ENCODE measurements around the gene CELF3. TPM values are rescaled to one million over a fixed set of nuclear protein-coding genes. Genes with fewer than 3 reads are reported as not detected.

CELF3 gene
- total and polyA plus RNA-seq, 2 of the 4 experiments (the other 2 are of a cell fraction), result not detected

DNA sequence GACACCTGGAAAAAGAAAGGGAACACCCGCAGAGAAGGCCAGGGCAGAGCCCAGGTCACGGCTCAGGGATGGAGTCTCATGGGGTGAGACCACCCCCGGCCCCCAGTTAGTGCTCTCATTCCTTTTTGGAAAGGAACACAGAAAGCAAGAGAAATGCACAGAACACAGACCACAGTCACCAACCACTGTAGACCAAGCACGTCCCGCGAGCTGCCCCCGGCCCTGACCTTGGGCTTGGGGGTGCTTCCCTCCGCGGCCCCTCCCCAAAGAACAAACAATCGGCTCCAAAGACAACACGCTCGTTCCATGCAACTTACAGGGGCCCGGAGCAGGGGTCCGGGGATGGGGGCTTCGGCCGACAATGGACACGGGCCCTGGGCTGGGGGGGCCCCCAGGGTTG, 12.8 kb downstream of the CELF3 start:
- H3K9me1 ChIP-seq (ENCODE audit: insufficient read depth, low read length), result no peaks in the 10 kb centered on the region
- POLR2A ChIA-PET (ENCODE audit: unreplicated experiment), result no interaction called here
- H2BK20ac ChIP-seq (ENCODE audit: low read depth, low read length), result no peak overlapping the region
- no peak overlapping the region for H2BK15ac ChIP-seq (ENCODE audit: low read depth, low read length)
- H3K4me1 ChIP-seq (ENCODE audit: control insufficient read depth, insufficient read depth, low read length), result no peaks in the 10 kb centered on the region
- H4K91ac ChIP-seq (ENCODE audit: insufficient read depth, low read depth, low read length), result no peak overlapping the region
- no peak overlapping the region for H3K4me2 ChIP-seq (ENCODE audit: low read depth, low read length)
- H3K56ac ChIP-seq (ENCODE audit: extremely low read depth, insufficient read depth, low read length), result no peak overlapping the region
- no peak overlapping the region for H3K23ac ChIP-seq (ENCODE audit: low read depth, low read length)
- WGBS, 2 experiments (ENCODE audit: extremely low coverage in 2 of 2, insufficient read length in 1 of 2), result 88% methylated on average over 4 of the region's 17 CpGs; no CpG with 5 or more reads in 1 of the 2 experiments
- CTCF ChIA-PET, result no interaction called here
- no peak overlapping the region for H2AFZ ChIP-seq (replicated peaks; ENCODE audit: low read length, poor library complexity)
- H2BK5ac ChIP-seq (ENCODE audit: low read depth, low read length, poor library complexity, severe bottlenecking), result no peak overlapping the region
- H4K20me1 ChIP-seq (ENCODE audit: insufficient read depth, low read length), result no peaks in the 10 kb centered on the region; the same call in 1 of the 2 replicates
- no peak overlapping the region for H4K8ac ChIP-seq (ENCODE audit: low read depth in 2 of 2, low read length in 2 of 2)
- H3K36me3 ChIP-seq (ENCODE audit: control insufficient read depth, insufficient read depth, low read length), result peaks cover 15% of the 10 kb centered on the region
- H3K14ac ChIP-seq (replicated peaks; ENCODE audit: low read depth, low read length), result no peak overlapping the region
- H3K27ac ChIP-seq (ENCODE audit: insufficient read depth, low read length), result no peak overlapping the region
- no peak for ATAC-seq (ENCODE audit: low read depth)
- no peak overlapping the region for H4K5ac ChIP-seq (ENCODE audit: low read depth, low read length)
- H3K4me3 ChIP-seq (ENCODE audit: insufficient read depth, low read depth, low read length), result no peak overlapping the region
- no peaks in the 10 kb centered on the region; the same call in 1 of the 2 replicates for H3K27me3 ChIP-seq (ENCODE audit: control insufficient read depth, insufficient read depth, low read length)
- H3K18ac ChIP-seq (ENCODE audit: low read depth, low read length), result no peak overlapping the region
- H2BK120ac ChIP-seq (ENCODE audit: low read depth, low read length), result no peak overlapping the region
- H3K4ac ChIP-seq (ENCODE audit: low read depth, low read length), result no peak overlapping the region
- in situ Hi-C loops (cut with MboI; ENCODE audit: low sequenced_read_pairs) (no loop called here), dilution Hi-C loops (cut with HindIII; ENCODE audit: low sequenced_read_pairs, unreplicated experiment) (no loop called here), intact Hi-C loops (cut with micrococcal nuclease) (no loop called here)
- no peak overlapping the region for H3K9ac ChIP-seq (ENCODE audit: low read depth, low read length)
- no peaks in the 10 kb centered on the region for H3K9me3 ChIP-seq (ENCODE audit: control insufficient read depth, insufficient read depth, low read length)
- no peak for DNase-seq
- no peak overlapping the region for H2AK5ac ChIP-seq (ENCODE audit: low read depth, low read length)
- TF ChIP-seq SMC3 (IDR thresholded peaks at IDR 0.05; ENCODE audit: low read depth, low read length), result no peak
- TF ChIP-seq POLR2A (IDR thresholded peaks at IDR 0.05; ENCODE audit: low read depth, low read length), result no peak
- no peak for TF ChIP-seq RAD21 (IDR thresholded peaks at IDR 0.05; ENCODE audit: low read length)
- TF ChIP-seq RCOR1 (IDR thresholded peaks at IDR 0.05; ENCODE audit: insufficient replicate concordance, low read length), result no peak
- TF ChIP-seq BHLHE40 (IDR thresholded peaks at IDR 0.05; ENCODE audit: low read depth, low read length), result no peak
- no peak for TF ChIP-seq NFE2L2 (IDR thresholded peaks at IDR 0.05; ENCODE audit: low read depth, low read length)
- TF ChIP-seq USF2 (IDR thresholded peaks at IDR 0.05; ENCODE audit: low read depth, low read length), result no peak
- TF ChIP-seq CEBPB (IDR thresholded peaks at IDR 0.05; ENCODE audit: low read depth, low read length), result no peak
- TF ChIP-seq CHD1 (IDR thresholded peaks at IDR 0.05; ENCODE audit: low read depth, low read length), result no peak
- TF ChIP-seq FOS (IDR thresholded peaks at IDR 0.05; ENCODE audit: low read depth, low read length), result no peak
- no peak for TF ChIP-seq RFX5 (IDR thresholded peaks at IDR 0.05; ENCODE audit: low read depth, low read length)
- no peak for TF ChIP-seq MAFK (IDR thresholded peaks at IDR 0.05; ENCODE audit: low read depth, low read length)
- no peak for TF ChIP-seq MAZ (IDR thresholded peaks at IDR 0.05; ENCODE audit: borderline replicate concordance, low read depth, low read length)
- no peak for TF ChIP-seq MXI1 (IDR thresholded peaks at IDR 0.05; ENCODE audit: borderline replicate concordance, low read depth, low read length)
- TF ChIP-seq CTCF (conservative IDR thresholded peaks at IDR 0.05; ENCODE audit: low read depth, low read length), result no peak
- TF ChIP-seq, protein P1, sequence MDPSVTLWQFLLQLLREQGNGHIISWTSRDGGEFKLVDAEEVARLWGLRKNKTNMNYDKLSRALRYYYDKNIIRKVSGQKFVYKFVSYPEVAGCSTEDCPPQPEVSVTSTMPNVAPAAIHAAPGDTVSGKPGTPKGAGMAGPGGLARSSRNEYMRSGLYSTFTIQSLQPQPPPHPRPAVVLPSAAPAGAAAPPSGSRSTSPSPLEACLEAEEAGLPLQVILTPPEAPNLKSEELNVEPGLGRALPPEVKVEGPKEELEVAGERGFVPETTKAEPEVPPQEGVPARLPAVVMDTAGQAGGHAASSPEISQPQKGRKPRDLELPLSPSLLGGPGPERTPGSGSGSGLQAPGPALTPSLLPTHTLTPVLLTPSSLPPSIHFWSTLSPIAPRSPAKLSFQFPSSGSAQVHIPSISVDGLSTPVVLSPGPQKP (IDR thresholded peaks at IDR 0.05; ENCODE audit: borderline replicate concordance, low read depth, low read length), result no peak
- no peak overlapping the region for H2AK9ac ChIP-seq (replicated peaks; ENCODE audit: low read depth, low read length, poor library complexity)
- no TSS peak for BruUV-seq (replicated peaks)
- no peaks in the 10 kb centered on the region for H3K79me1 ChIP-seq (ENCODE audit: low read depth in 1 of 2, low read length in 2 of 2)
